Measurements from ENCODE around the gene SFTPA1.
"Not testable (repeated sequence)": the region's sequence is repeated elsewhere in the genome, so short reads cannot be mapped to it uniquely, and the experiment has no call there.

SFTPA1 gene

GRCh38 chr10:79611193-79611976, 646 bp downstream of the SFTPA1 start:
- not testable (repeated sequence) for DNase-seq (ENCODE audit: low read depth)

- no peak for DNase-seq (ENCODE audit: low read depth)
Measured at GRCh38 chr10:79615577-79615976, 4.8 kb downstream of the SFTPA1 start.

GRCh38 chr10:79616164-79616563, 5.4 kb downstream of the SFTPA1 start:
- DNase-seq (ENCODE audit: low read depth): no peak

GRCh38 chr10:79623663-79624062, 12.9 kb downstream of the SFTPA1 start:
- DNase-seq (ENCODE audit: low read depth): not testable (repeated sequence)

- no peak for DNase-seq (ENCODE audit: low read depth)
Measured at GRCh38 chr10:79627075-79627474, 16.3 kb downstream of the SFTPA1 start.

- no peak for DNase-seq (ENCODE audit: low read depth)
Measured at GRCh38 chr10:79628083-79628482, 17.3 kb downstream of the SFTPA1 start.

- no peak for DNase-seq (ENCODE audit: low read depth)
Measured at GRCh38 chr10:79628988-79629954, 18.5 kb downstream of the SFTPA1 start.

GRCh38 chr10:79629955-79630327, 19.2 kb downstream of the SFTPA1 start:
- no peak for DNase-seq (ENCODE audit: low read depth)

- DNase-seq (ENCODE audit: low read depth): not testable (repeated sequence)
Measured at GRCh38 chr10:79636654-79637199, 26.0 kb downstream of the SFTPA1 start.

GRCh38 chr10:79638318-79638717, 27.6 kb downstream of the SFTPA1 start:
- DNase-seq (ENCODE audit: low read depth): no peak

- DNase-seq (ENCODE audit: low read depth): not testable (repeated sequence)
Measured at GRCh38 chr10:79652695-79653094, 42.0 kb downstream of the SFTPA1 start.

GRCh38 chr10:79663287-79663686, 52.5 kb downstream of the SFTPA1 start:
- DNase-seq (ENCODE audit: low read depth): not testable (repeated sequence)

- DNase-seq (ENCODE audit: low read depth): not testable (repeated sequence)
Measured at GRCh38 chr10:79664686-79665085, 53.9 kb downstream of the SFTPA1 start.
